HUES6 (cell line): Measurements from ENCODE around the gene YTHDC2.

Source experiments
- H3K27ac ChIP-seq: 2 replicates; pipeline ENCODE4 v1.7.0; 2013; ENCODE audit warnings: low read depth, mild to moderate bottlenecking, low read length, inconsistent platforms
- H3K27me3 ChIP-seq: 2 replicates; pipeline ENCODE4 v1.6.1; 2013; ENCODE audit warnings: low read length; ENCODE audit not compliant: control insufficient read depth, insufficient read depth
- H3K36me3 ChIP-seq: 2 replicates; pipeline ENCODE4 v1.6.1; 2013; ENCODE audit warnings: low read length; ENCODE audit not compliant: control insufficient read depth, insufficient read depth
- H3K4me1 ChIP-seq: 2 replicates; pipeline ENCODE4 v1.6.1; 2013; ENCODE audit warnings: low read length; ENCODE audit not compliant: control insufficient read depth, insufficient read depth
- H3K4me3 ChIP-seq: 2 replicates; pipeline ENCODE4 v1.5.1; 2013; ENCODE audit warnings: low read depth, low read length
- H3K9ac ChIP-seq: one replicate; pipeline ENCODE4 v1.6.1; 2013; ENCODE audit warnings: mild to moderate bottlenecking, low read length
- H3K9me3 ChIP-seq: 2 replicates; pipeline ENCODE4 v1.6.1; 2013; ENCODE audit warnings: low read depth, low read length; ENCODE audit not compliant: control insufficient read depth, insufficient read depth

The YTHDC2 gene

GRCh38 chr5:113513384-113514288 is at the start of gene YTHDC2:
Gene YTHDC2, plus strand, starts transcription at chr5:113513694. Its CDS starts 202 bp downstream, at chr5:113513896.
- peak within 1 kb of the TSS; percentile 86 for H3K9ac ChIP-seq
- peak within 1 kb of the TSS; percentile 75; the same call in 1 of the 2 replicates for H3K27ac ChIP-seq
- peaks cover 6% of the 10 kb centered on the region for H3K4me1 ChIP-seq
- H3K4me3 ChIP-seq, result peak within 1 kb of the TSS; percentile 88
- no peaks in the 10 kb centered on the region for H3K27me3 ChIP-seq
- 0 out of 2 replicates have a peak, but pooled peaks cover 11% of the 10 kb centered on the region for H3K36me3 ChIP-seq
- no peaks in the 10 kb centered on the region for H3K9me3 ChIP-seq

GRCh38 chr5:113474100-113474728 is 39.3 kb upstream of the YTHDC2 start:
- no peaks in the 10 kb centered on the region for H3K27me3 ChIP-seq
- peaks cover 16% of the 10 kb centered on the region for H3K9me3 ChIP-seq
- no peaks in the 10 kb centered on the region for H3K36me3 ChIP-seq
- no peaks in the 10 kb centered on the region for H3K4me1 ChIP-seq
- no peak overlapping the region for H3K9ac ChIP-seq
- no peak overlapping the region for H3K27ac ChIP-seq
- no peak overlapping the region for H3K4me3 ChIP-seq

DNA sequence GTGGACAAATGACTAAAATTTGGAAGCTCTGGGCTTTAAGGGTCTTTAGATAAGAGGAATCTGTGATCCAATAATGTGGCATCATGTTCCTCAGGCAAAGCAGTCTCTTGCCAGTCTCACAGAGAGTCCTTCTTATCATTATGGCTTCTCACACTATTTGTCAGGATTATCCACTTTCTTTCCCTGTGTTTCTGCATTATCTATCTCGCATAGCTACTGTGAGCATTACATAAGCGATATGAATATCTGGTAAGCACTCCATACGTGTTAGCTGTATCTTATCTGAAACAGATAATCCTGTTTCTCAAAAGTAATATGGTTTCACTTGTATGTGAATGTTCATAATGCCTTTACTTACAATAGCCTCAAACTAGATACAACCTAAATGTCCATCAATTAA is 34.8 kb upstream of the YTHDC2 start:
- Histone ChIP-seq H3K9me3 (no peaks in the 10 kb centered on the region), H3K4me1 (no peaks in the 10 kb centered on the region), H3K36me3 (no peaks in the 10 kb centered on the region), H3K27me3 (no peaks in the 10 kb centered on the region), H3K9ac (no peak overlapping the region), H3K27ac (no peak overlapping the region), H3K4me3 (no peak overlapping the region)

GRCh38 chr5:113480243-113480642 is 33.3 kb upstream of the YTHDC2 start:
- H3K9me3 ChIP-seq, result no peaks in the 10 kb centered on the region
- H3K36me3 ChIP-seq, result no peaks in the 10 kb centered on the region
- peaks cover 1% of the 10 kb centered on the region; the same call in 1 of the 2 replicates for H3K27me3 ChIP-seq
- no peak overlapping the region for H3K9ac ChIP-seq
- H3K4me3 ChIP-seq, result no peak overlapping the region
- H3K27ac ChIP-seq, result no peak overlapping the region
- H3K4me1 ChIP-seq, result no peaks in the 10 kb centered on the region

DNA sequence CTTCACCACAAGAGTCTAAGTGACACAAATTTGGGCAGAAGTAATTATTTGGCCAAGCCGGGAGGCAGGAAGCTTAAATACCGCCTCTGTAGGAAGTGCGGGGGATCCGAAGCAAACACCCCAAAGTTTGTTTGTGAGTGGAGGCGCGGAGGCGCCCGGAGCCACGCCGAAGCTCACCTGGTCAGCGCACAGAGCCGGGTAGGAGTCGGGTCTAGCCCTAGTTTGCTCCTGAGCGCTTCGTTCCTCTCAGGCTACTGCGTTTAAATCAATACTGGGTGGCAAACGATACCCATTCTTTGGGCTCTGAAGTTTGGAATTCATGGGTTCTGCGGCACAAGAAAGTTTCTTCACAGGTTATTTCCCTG is 26.1 kb upstream of the YTHDC2 start:
- H3K9ac ChIP-seq, result peak overlapping the region; percentile 54
- peaks cover 46% of the 10 kb centered on the region for H3K27me3 ChIP-seq
- H3K9me3 ChIP-seq, result peaks cover 26% of the 10 kb centered on the region
- H3K4me3 ChIP-seq, result peak overlapping the region; percentile 87
- no peak overlapping the region for H3K27ac ChIP-seq
- no peaks in the 10 kb centered on the region for H3K4me1 ChIP-seq
- no peaks in the 10 kb centered on the region for H3K36me3 ChIP-seq

GRCh38 chr5:113487781-113488644 is 25.5 kb upstream of the YTHDC2 start, which contains the start of gene MCC:
Gene MCC, minus strand, starts transcription at chr5:113488453.
- peak within 1 kb of the TSS; percentile 54 for H3K9ac ChIP-seq
- peaks cover 46% of the 10 kb centered on the region for H3K27me3 ChIP-seq
- peaks cover 27% of the 10 kb centered on the region for H3K9me3 ChIP-seq
- H3K27ac ChIP-seq, result no peak within 1 kb of the TSS
- H3K4me3 ChIP-seq, result peak within 1 kb of the TSS; percentile 87
- H3K4me1 ChIP-seq, result no peaks in the 10 kb centered on the region
- no peaks in the 10 kb centered on the region for H3K36me3 ChIP-seq

- Histone ChIP-seq H3K9ac (no peak overlapping the region), H3K4me1 (no peaks in the 10 kb centered on the region), H3K27ac (no peak overlapping the region), H3K27me3 (peaks cover 46% of the 10 kb centered on the region), H3K9me3 (peaks cover 27% of the 10 kb centered on the region), H3K4me3 (peak overlapping the region; percentile 87), H3K36me3 (no peaks in the 10 kb centered on the region)
Observed at GRCh38 chr5:113488645-113489184, 24.8 kb upstream of the YTHDC2 start.

- peaks cover 27% of the 10 kb centered on the region for H3K9me3 ChIP-seq
- H3K27ac ChIP-seq, result no peak overlapping the region
- peaks cover 46% of the 10 kb centered on the region for H3K27me3 ChIP-seq
Observed at GRCh38 chr5:113489299-113489698, 24.2 kb upstream of the YTHDC2 start.

GRCh38 chr5:113490317-113490716 is 23.2 kb upstream of the YTHDC2 start:
- no peak overlapping the region for H3K4me3 ChIP-seq
- no peaks in the 10 kb centered on the region for H3K36me3 ChIP-seq
- no peak overlapping the region for H3K9ac ChIP-seq
- H3K27me3 ChIP-seq, result peaks cover 44% of the 10 kb centered on the region
- peaks cover 27% of the 10 kb centered on the region for H3K9me3 ChIP-seq
- H3K4me1 ChIP-seq, result no peaks in the 10 kb centered on the region
- no peak overlapping the region for H3K27ac ChIP-seq

More at GRCh38 chr5:113489299-113489698, 24.2 kb upstream of the YTHDC2 start:
- Histone ChIP-seq H3K4me3 (no peak overlapping the region), H3K9ac (no peak overlapping the region), H3K4me1 (no peaks in the 10 kb centered on the region), H3K36me3 (no peaks in the 10 kb centered on the region)

- Histone ChIP-seq H3K9me3 (peaks cover 27% of the 10 kb centered on the region), H3K27me3 (peaks cover 37% of the 10 kb centered on the region), H3K36me3 (no peaks in the 10 kb centered on the region), H3K27ac (no peak overlapping the region), H3K4me3 (no peak overlapping the region), H3K4me1 (no peaks in the 10 kb centered on the region), H3K9ac (no peak overlapping the region)
Observed at GRCh38 chr5:113491022-113491421, 22.5 kb upstream of the YTHDC2 start.
